IMR-90 (cell line): ENCODE results near the gene CC2D2A. TPM values are rescaled to one million over a fixed set of nuclear protein-coding genes. Genes with fewer than 3 reads are reported as not detected.

Experiments used
- ATAC-seq: fragments of 200-7000 bp; cut with Tn5 transposase; 2 replicates; pipeline ENCODE4 v1.9.1; 2020; ENCODE audit warnings: low read depth, mild to moderate bottlenecking, moderate library complexity
- BruUV-seq: library from RNA; stranded (reverse); fragments of 400-500 nt; replicated peaks from 2 replicates; lab custom pipeline; 2021; lab: Mats Ljungman, UMichigan
- CTCF ChIA-PET: fragments of 300-600 bp; formaldehyde crosslinking; extraction: SDS; loops from one replicate; lab custom pipeline; 2021; ENCODE audit warnings: antibody characterized with exemption; lab: Yijun Ruan, JAX
- POLR2A ChIA-PET: fragments of 300-600 bp; sonication (Branson Sonifier 250); formaldehyde crosslinking; loops from one replicate; lab custom pipeline; 2022; ENCODE audit warnings: antibody characterized with exemption; ENCODE audit not compliant: unreplicated experiment; lab: Charles Lee
- DNase-seq: peaks from one replicate; pipeline ENCODE4 v3.0.0; 2013
- H2AFZ ChIP-seq: replicated peaks from 2 replicates; pipeline ENCODE3; 2013; ENCODE audit warnings: low read length, mild to moderate bottlenecking; ENCODE audit not compliant: poor library complexity
- H2AK5ac ChIP-seq: 2 replicates; pipeline ENCODE4 v1.6.1; 2013; ENCODE audit warnings: low read depth, low read length, inconsistent platforms
- H2AK9ac ChIP-seq: replicated peaks from 2 replicates; pipeline ENCODE3; 2013; ENCODE audit warnings: mild to moderate bottlenecking, low read depth, low read length, moderate library complexity; ENCODE audit not compliant: poor library complexity
- H2BK120ac ChIP-seq: 2 replicates; pipeline ENCODE4 v1.6.1; 2013; ENCODE audit warnings: low read depth, low read length, inconsistent platforms
- H2BK15ac ChIP-seq: 3 replicates; pipeline ENCODE4 v1.6.1; 2013; ENCODE audit warnings: low read depth, low read length, inconsistent platforms
- H2BK20ac ChIP-seq: 2 replicates; pipeline ENCODE4 v1.6.1; 2013; ENCODE audit warnings: low read depth, mild to moderate bottlenecking, inconsistent platforms, low read length, moderate library complexity
- H2BK5ac ChIP-seq: 2 replicates; pipeline ENCODE4 v1.6.1; 2013; ENCODE audit warnings: mild to moderate bottlenecking, low read depth, low read length, inconsistent platforms; ENCODE audit not compliant: poor library complexity, severe bottlenecking
- H3K14ac ChIP-seq: replicated peaks from 2 replicates; pipeline ENCODE4 v1.6.1; 2013; ENCODE audit warnings: low read depth, low read length, inconsistent platforms
- H3K18ac ChIP-seq: 2 replicates; pipeline ENCODE4 v1.6.1; 2013; ENCODE audit warnings: low read depth, low read length, control low read depth
- H3K23ac ChIP-seq: 2 replicates; pipeline ENCODE4 v1.6.1; 2013; ENCODE audit warnings: low read depth, low read length, inconsistent platforms
- H3K27ac ChIP-seq: 2 replicates; pipeline ENCODE4 v1.5.1; 2013; ENCODE audit warnings: mild to moderate bottlenecking, control low read depth, low read length; ENCODE audit not compliant: insufficient read depth
- H3K27me3 ChIP-seq: 2 replicates; pipeline ENCODE4 v1.6.1; 2013; ENCODE audit warnings: low read length; ENCODE audit not compliant: control insufficient read depth, insufficient read depth
- H3K36me3 ChIP-seq: 2 replicates; pipeline ENCODE4 v1.6.1; 2013; ENCODE audit warnings: low read length, mixed read lengths; ENCODE audit not compliant: control insufficient read depth, insufficient read depth
- H3K4ac ChIP-seq: 2 replicates; pipeline ENCODE4 v1.6.1; 2013; ENCODE audit warnings: low read depth, low read length, inconsistent platforms
- H3K4me1 ChIP-seq: 2 replicates; pipeline ENCODE4 v1.6.1; 2013; ENCODE audit warnings: low read length, mixed read lengths; ENCODE audit not compliant: control insufficient read depth, insufficient read depth
- H3K4me2 ChIP-seq: 2 replicates; pipeline ENCODE4 v1.6.1; 2013; ENCODE audit warnings: low read depth, mild to moderate bottlenecking, control low read depth, low read length, moderate library complexity
- H3K4me3 ChIP-seq: 2 replicates; pipeline ENCODE4 v1.5.1; 2013; ENCODE audit warnings: low read depth, mild to moderate bottlenecking, control low read depth, low read length, moderate library complexity; ENCODE audit not compliant: insufficient read depth
- H3K56ac ChIP-seq: 2 replicates; pipeline ENCODE4 v1.6.1; 2013; ENCODE audit warnings: low read length, inconsistent platforms; ENCODE audit not compliant: insufficient read depth; ENCODE audit errors: extremely low read depth
- H3K79me1 ChIP-seq, 2 experiments: 2 replicates each; pipeline ENCODE4 v1.6.1; 2013; ENCODE audit warnings: low read length in 2 of 2, inconsistent platforms in 1 of 2, low read depth in 1 of 2
- H3K9ac ChIP-seq: 2 replicates; pipeline ENCODE4 v1.6.1; 2013; ENCODE audit warnings: low read depth, low read length, control low read depth
- H3K9me1 ChIP-seq: 2 replicates; pipeline ENCODE4 v1.6.1; 2013; ENCODE audit warnings: low read length, inconsistent platforms; ENCODE audit not compliant: insufficient read depth
- H3K9me3 ChIP-seq: 2 replicates; pipeline ENCODE4 v1.6.1; 2013; ENCODE audit warnings: low read length; ENCODE audit not compliant: control insufficient read depth, insufficient read depth
- H4K20me1 ChIP-seq: 2 replicates; pipeline ENCODE4 v1.6.1; 2013; ENCODE audit warnings: low read length, inconsistent platforms; ENCODE audit not compliant: insufficient read depth
- H4K5ac ChIP-seq: 2 replicates; pipeline ENCODE4 v1.6.1; 2013; ENCODE audit warnings: mild to moderate bottlenecking, low read depth, low read length, control low read depth
- H4K8ac ChIP-seq, 2 experiments: 2 replicates each; pipeline ENCODE4 v1.6.1; 2013; ENCODE audit warnings: low read depth in 2 of 2, low read length in 2 of 2, control low read depth in 1 of 2, inconsistent platforms in 1 of 2
- H4K91ac ChIP-seq: 2 replicates; pipeline ENCODE4 v1.6.1; 2013; ENCODE audit warnings: low read depth, low read length, inconsistent platforms; ENCODE audit not compliant: insufficient read depth
- CHD1 ChIP-seq: IDR thresholded peaks from 2 replicates; pipeline ENCODE4 v1.6.1; 2012; ENCODE audit warnings: low read depth, low read length, improper control_type of control experiment
- MAZ ChIP-seq: IDR thresholded peaks from 2 replicates; pipeline ENCODE4 v1.6.1; 2012; ENCODE audit warnings: low read depth, mild to moderate bottlenecking, low read length, improper control_type of control experiment, moderate library complexity, borderline replicate concordance
- RAD21 ChIP-seq: IDR thresholded peaks from 2 replicates; pipeline ENCODE4 v1.6.1; 2012; ENCODE audit warnings: low read length, improper control_type of control experiment
- SMC3 ChIP-seq: fragments of 150-350 bp; IDR thresholded peaks from 2 replicates; pipeline ENCODE4 v1.6.1; 2016; ENCODE audit warnings: low read depth, mild to moderate bottlenecking, antibody characterized with exemption, low read length, moderate library complexity
- WGBS, 2 experiments: methylation state at CpG; one replicate each; pipeline versions ENCODE4 v1.1.5 to v1.1.7; 2013; ENCODE audit warnings: missing lambda C conversion rate in 2 of 2; ENCODE audit not compliant: insufficient read length in 1 of 2; ENCODE audit errors: extremely low coverage in 2 of 2; 5-methylcytosine and 5-hydroxymethylcytosine counted together
- dilution Hi-C: fragments of 300-500 bp; cut with HindIII; formaldehyde crosslinking; loops from one replicate; pipeline ENCODE4 v1.14.3; 2018; ENCODE audit warnings: low sequenced_read_pairs; ENCODE audit not compliant: unreplicated experiment
- in situ Hi-C: fragments of 300-500 bp; cut with MboI; formaldehyde crosslinking; loops from 3 replicates; pipeline ENCODE4 v1.14.3; 2019; ENCODE audit warnings: low sequenced_read_pairs, inconsistent platforms, mixed read lengths
- intact Hi-C: fragments of 100-400 bp; cut with micrococcal nuclease; formaldehyde crosslinking; loops from 2 replicates; pipeline ENCODE4 v1.10.0; 2022
- polyA plus RNA-seq, 3 experiments: library from polyadenylated mRNA; depleted of rRNA; stranded (reverse); fragments of >200 nt; gene quantifications; 2 replicates each; pipeline ENCODE4 v1.2.3, GENCODE V29; 2012; ENCODE audit warnings: low replicate concordance in 1 of 3
- total RNA-seq: library from RNA; depleted of rRNA; stranded (reverse); fragments of >200 nt; gene quantifications from 2 replicates; pipeline ENCODE4 v1.2.3, GENCODE V29; 2012
- TF ChIP-seq, protein P1 (sequence below): fragments of 150-350 bp; IDR thresholded peaks from 2 replicates; pipeline ENCODE4 v1.6.1; 2016; ENCODE audit warnings: low read depth, mild to moderate bottlenecking, low read length, moderate library complexity, borderline replicate concordance

Gene CC2D2A
- total and polyA plus RNA-seq, 2 of the 4 experiments (the other 2 are of a cell fraction) = 20.8 to 26.3 TPM

- ATAC-seq (no peak), DNase-seq (no peak)
- H4K20me1 ChIP-seq = no peaks in the 10 kb centered on the region
- no peak overlapping the region for H2BK20ac ChIP-seq
- H2BK5ac ChIP-seq = no peak overlapping the region
- H3K4me3 ChIP-seq = no peak overlapping the region
- no peak overlapping the region for H2BK15ac ChIP-seq
- H4K91ac ChIP-seq = no peak overlapping the region
- no peak overlapping the region for H2BK120ac ChIP-seq
- ChIA-PET CTCF (no interaction called here), POLR2A (no interaction called here)
- no peak overlapping the region for H2AK5ac ChIP-seq
- H3K14ac ChIP-seq = no peak overlapping the region
- H3K4ac ChIP-seq = no peak overlapping the region
- H2AFZ ChIP-seq = no peak overlapping the region
- no peak overlapping the region for H2AK9ac ChIP-seq
- H3K27ac ChIP-seq = no peak overlapping the region
- no peak overlapping the region for H3K4me2 ChIP-seq
- no peak overlapping the region for H4K5ac ChIP-seq
- no peaks in the 10 kb centered on the region for H3K79me1 ChIP-seq
- no peak overlapping the region for H3K18ac ChIP-seq
- no peak overlapping the region for H3K23ac ChIP-seq
- 100% methylated on average over 1 of the region's 3 CpGs for WGBS, 2 experiments
- no peak overlapping the region for H3K9ac ChIP-seq
- peaks cover 13% of the 10 kb centered on the region for H3K36me3 ChIP-seq
- TF ChIP-seq CHD1 = no peak
- TF ChIP-seq SMC3 = no peak
- TF ChIP-seq, protein P1, sequence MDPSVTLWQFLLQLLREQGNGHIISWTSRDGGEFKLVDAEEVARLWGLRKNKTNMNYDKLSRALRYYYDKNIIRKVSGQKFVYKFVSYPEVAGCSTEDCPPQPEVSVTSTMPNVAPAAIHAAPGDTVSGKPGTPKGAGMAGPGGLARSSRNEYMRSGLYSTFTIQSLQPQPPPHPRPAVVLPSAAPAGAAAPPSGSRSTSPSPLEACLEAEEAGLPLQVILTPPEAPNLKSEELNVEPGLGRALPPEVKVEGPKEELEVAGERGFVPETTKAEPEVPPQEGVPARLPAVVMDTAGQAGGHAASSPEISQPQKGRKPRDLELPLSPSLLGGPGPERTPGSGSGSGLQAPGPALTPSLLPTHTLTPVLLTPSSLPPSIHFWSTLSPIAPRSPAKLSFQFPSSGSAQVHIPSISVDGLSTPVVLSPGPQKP = no peak
- no peak for TF ChIP-seq RAD21
- TF ChIP-seq MAZ = no peak
- no peak overlapping the region for H4K8ac ChIP-seq
- no TSS peak for BruUV-seq
- dilution Hi-C loops (no loop called here), in situ Hi-C loops (no loop called here), intact Hi-C loops (no loop called here)
- H3K27me3 ChIP-seq = no peaks in the 10 kb centered on the region
- 0 out of 2 replicates have a peak, but pooled peaks cover 3% of the 10 kb centered on the region for H3K9me1 ChIP-seq
- H3K56ac ChIP-seq = no peak overlapping the region
- H3K4me1 ChIP-seq = no peaks in the 10 kb centered on the region
- no peaks in the 10 kb centered on the region for H3K9me3 ChIP-seq
Measured at GRCh38 chr4:15547392-15547791, 77.7 kb downstream of the CC2D2A start.
